Thyroid gland (tissue), 4 donors: ENCODE measurements around the gene DAB1. TPM values are rescaled to one million over a fixed set of nuclear protein-coding genes. Genes with fewer than 3 reads are reported as not detected.

Experiments used
- DNase-seq, 2 donors: peaks; one replicate each; pipeline ENCODE4 v3.0.0-alpha.2; 2019
- H3K27ac ChIP-seq, 3 donors: fragments of 200-600 bp; sonication (generic); 1 replicate in 2 of 3; 2 replicates in 1 of 3; pipeline ENCODE4 v1.5.1; 2016 to 2019; ENCODE audit warnings: mild to moderate bottlenecking in 1 of 3, moderate library complexity in 1 of 3
- H3K27me3 ChIP-seq: fragments of 200-600 bp; sonication (generic); one replicate; pipeline ENCODE4 v1.5.1; 2019
- H3K36me3 ChIP-seq, 2 donors: fragments of 200-600 bp; sonication (generic); one replicate each; pipeline ENCODE4 v1.5.1; 2016 to 2019
- H3K4me1 ChIP-seq, 2 donors: fragments of 200-600 bp; sonication (generic); one replicate each; pipeline ENCODE4 v1.5.1; 2017 to 2019
- H3K4me3 ChIP-seq, 3 donors: fragments of 200-600 bp; sonication (generic); replicated peaks in 1 of 3; 1 replicate in 2 of 3; 2 replicates in 1 of 3; pipeline ENCODE4 v1.5.1; 2016; ENCODE audit warnings: mild to moderate bottlenecking in 1 of 3
- H3K9me3 ChIP-seq: fragments of 200-600 bp; sonication (generic); one replicate; pipeline ENCODE4 v1.5.1; 2017
- POLR2A ChIP-seq, 2 donors: fragments of 450-650 bp; IDR thresholded peaks; one replicate each; pipeline ENCODE4 v1.6.1; 2017; ENCODE audit warnings: antibody characterized with exemption in 2 of 2, mild to moderate bottlenecking in 2 of 2, moderate library complexity in 1 of 2
- WGBS, 2 donors: methylation state at CpG; one replicate each; pipeline ENCODE4 v1.1.5; 2017; 5-methylcytosine and 5-hydroxymethylcytosine counted together
- intact Hi-C: fragments of 100-400 bp; cut with DNase I; formaldehyde crosslinking; loops from one replicate; pipeline ENCODE4 v1.15.1; 2023
- total RNA-seq, 4 donors: library from RNA; depleted of rRNA; stranded (reverse); fragments of >200 nt; gene quantifications; one replicate each; pipeline ENCODE4 v1.2.3, GENCODE V29; 2016
- TF ChIP-seq, protein P1 (sequence below), 6 experiments: fragments of 200-600 bp in 3 of 6; fragments of 450-650 bp in 3 of 6; sonication (generic) in 3 of 6; IDR thresholded peaks; one replicate each; pipeline ENCODE4 v1.5.1; 2016 to 2019; ENCODE audit warnings: antibody characterized with exemption in 6 of 6, mild to moderate bottlenecking in 2 of 6, inconsistent platforms in 1 of 6, moderate library complexity in 1 of 6

The DAB1 gene
- total RNA-seq, 4 donors from 2014 or later = under 0.01 to 0.83 (median 0.21) TPM

DNA sequence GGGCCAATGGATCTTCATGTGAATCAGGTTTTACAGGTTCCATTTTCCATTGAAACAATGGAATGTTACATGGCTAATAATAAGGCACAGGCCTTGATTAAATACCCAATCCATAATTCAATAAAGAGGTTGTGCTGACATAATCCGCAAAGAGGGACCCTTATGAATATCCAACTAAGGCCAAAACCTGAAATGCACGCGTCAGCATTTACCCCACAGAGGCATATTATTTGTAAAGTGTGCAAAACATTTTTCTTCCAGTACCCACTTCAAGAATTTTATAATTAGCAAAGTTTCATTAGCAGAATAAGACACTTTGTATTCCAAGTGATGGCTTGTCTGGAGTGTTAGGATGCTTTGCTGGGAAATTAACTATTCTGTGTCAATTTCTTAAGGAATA is 237.4 kb downstream of the DAB1 start:
- Histone ChIP-seq H3K4me3 (no peak overlapping the region), H3K27ac (no peak overlapping the region), H3K9me3 (no peaks in the 10 kb centered on the region), H3K27me3 (no peaks in the 10 kb centered on the region), H3K4me1 (no peaks in the 10 kb centered on the region), H3K36me3 (no peaks in the 10 kb centered on the region)
- 94 to 99% methylated on average over 3 of the region's 3 CpGs for WGBS, 2 donors
- DNase-seq = no peak
- TF ChIP-seq, protein P1, sequence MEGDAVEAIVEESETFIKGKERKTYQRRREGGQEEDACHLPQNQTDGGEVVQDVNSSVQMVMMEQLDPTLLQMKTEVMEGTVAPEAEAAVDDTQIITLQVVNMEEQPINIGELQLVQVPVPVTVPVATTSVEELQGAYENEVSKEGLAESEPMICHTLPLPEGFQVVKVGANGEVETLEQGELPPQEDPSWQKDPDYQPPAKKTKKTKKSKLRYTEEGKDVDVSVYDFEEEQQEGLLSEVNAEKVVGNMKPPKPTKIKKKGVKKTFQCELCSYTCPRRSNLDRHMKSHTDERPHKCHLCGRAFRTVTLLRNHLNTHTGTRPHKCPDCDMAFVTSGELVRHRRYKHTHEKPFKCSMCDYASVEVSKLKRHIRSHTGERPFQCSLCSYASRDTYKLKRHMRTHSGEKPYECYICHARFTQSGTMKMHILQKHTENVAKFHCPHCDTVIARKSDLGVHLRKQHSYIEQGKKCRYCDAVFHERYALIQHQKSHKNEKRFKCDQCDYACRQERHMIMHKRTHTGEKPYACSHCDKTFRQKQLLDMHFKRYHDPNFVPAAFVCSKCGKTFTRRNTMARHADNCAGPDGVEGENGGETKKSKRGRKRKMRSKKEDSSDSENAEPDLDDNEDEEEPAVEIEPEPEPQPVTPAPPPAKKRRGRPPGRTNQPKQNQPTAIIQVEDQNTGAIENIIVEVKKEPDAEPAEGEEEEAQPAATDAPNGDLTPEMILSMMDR (IDR thresholded peaks at IDR 0.05) = no peak
- no peak for TF ChIP-seq POLR2A (IDR thresholded peaks at IDR 0.05)
- intact Hi-C loops = no loop called here

- Histone ChIP-seq H3K36me3 (no peaks in the 10 kb centered on the region), H3K27ac (no peak overlapping the region), H3K4me1 (no peaks in the 10 kb centered on the region), H3K27me3 (no peaks in the 10 kb centered on the region), H3K9me3 (no peaks in the 10 kb centered on the region), H3K4me3 (no peak overlapping the region)
- TF ChIP-seq, protein P1 (IDR thresholded peaks at IDR 0.05) = no peak
- no peak for TF ChIP-seq POLR2A (IDR thresholded peaks at IDR 0.05)
- intact Hi-C loops = no loop called here
- WGBS, 2 donors = 83 to 91% methylated on average over 4 of the region's 4 CpGs
- DNase-seq = no peak
Measured at GRCh38 chr1:57179001-57179400, 244.9 kb downstream of the DAB1 start.

DNA sequence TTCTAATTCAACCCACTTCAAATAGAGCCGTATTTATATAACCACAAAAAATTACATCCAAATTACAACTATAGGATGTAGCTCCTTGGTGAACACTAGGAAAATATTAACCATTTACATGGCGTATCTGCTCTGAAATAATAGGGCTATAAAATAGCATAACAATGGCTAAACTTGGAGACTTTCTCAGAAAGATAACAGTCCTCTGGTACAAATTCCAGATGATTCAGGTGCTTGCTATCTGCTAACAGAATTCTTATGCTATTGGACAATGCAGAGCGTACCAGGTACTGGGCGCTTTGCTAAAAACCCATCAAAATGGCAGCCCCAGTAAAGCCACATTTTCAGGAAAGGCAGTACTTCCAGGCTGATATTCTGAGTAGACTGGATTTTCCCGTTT is 248.4 kb downstream of the DAB1 start:
- TF ChIP-seq POLR2A (IDR thresholded peaks at IDR 0.05) = no peak
- TF ChIP-seq, protein P1 (IDR thresholded peaks at IDR 0.05) = no peak
- no peaks in the 10 kb centered on the region for H3K27me3 ChIP-seq
- intact Hi-C loops = no loop called here
- 69 to 94% methylated on average over 5 of the region's 5 CpGs for whole genome bisulfite sequencing, 2 donors
- no peak overlapping the region for H3K27ac ChIP-seq
- H3K4me3 ChIP-seq = no peak overlapping the region
- no peak for DNase-seq
- no peaks in the 10 kb centered on the region for H3K36me3 ChIP-seq
- no peaks in the 10 kb centered on the region for H3K4me1 ChIP-seq
- no peaks in the 10 kb centered on the region for H3K9me3 ChIP-seq

DNA sequence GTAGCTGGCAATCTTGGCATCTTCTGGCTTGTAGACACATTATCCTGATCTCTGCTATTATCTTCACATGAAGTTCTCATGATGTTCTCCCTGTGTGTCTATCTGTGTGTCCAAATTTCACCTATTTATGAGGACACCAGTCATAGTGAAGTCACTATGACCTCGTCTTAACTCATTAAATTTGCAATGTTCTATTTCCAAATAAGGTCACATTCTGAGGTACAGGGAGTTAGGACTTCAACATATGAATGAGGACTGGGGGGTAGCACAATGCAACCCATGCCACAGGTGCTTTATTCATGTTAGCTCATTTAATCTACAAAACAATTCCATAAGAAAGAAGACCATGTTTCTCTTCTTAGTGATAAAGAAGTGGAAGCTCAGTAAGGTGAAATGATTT is 251.8 kb downstream of the DAB1 start:
- Histone ChIP-seq H3K4me1 (no peaks in the 10 kb centered on the region), H3K4me3 (no peak overlapping the region), H3K27me3 (no peaks in the 10 kb centered on the region), H3K9me3 (no peaks in the 10 kb centered on the region), H3K27ac (no peak overlapping the region), H3K36me3 (no peaks in the 10 kb centered on the region)
- 79 to 89% methylated on average over 1 of the region's 1 CpG for whole genome bisulfite sequencing, 2 donors
- DNase-seq = no peak
- intact Hi-C loops = no loop called here
- TF ChIP-seq POLR2A (IDR thresholded peaks at IDR 0.05) = no peak
- TF ChIP-seq, protein P1 (IDR thresholded peaks at IDR 0.05) = no peak

DNA sequence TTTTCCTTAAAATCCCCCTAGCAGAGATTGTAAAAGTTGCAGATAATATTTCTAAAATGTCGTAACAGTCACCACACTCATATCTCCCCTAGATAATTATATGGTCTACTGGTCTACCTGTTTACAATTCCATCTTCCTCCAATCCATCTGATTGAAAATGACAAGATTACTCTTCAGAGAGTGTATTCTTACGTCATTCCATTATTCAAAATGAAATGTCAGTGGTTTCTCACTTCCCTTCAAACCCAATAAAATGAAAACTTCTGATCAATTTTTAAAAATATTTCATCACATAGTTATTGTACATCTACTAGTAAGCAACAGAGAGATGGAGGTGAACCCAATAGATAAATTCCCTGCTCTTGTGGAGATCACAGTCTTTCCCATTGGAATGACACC is 255.9 kb downstream of the DAB1 start:
- H3K27me3 ChIP-seq = no peaks in the 10 kb centered on the region
- intact Hi-C loops = no loop called here
- H3K4me3 ChIP-seq = no peak overlapping the region
- DNase-seq = no peak
- TF ChIP-seq, protein P1 (IDR thresholded peaks at IDR 0.05) = no peak
- no peak for TF ChIP-seq POLR2A (IDR thresholded peaks at IDR 0.05)
- no peaks in the 10 kb centered on the region for H3K4me1 ChIP-seq
- WGBS, 2 donors = 86 to 92% methylated on average over 2 of the region's 2 CpGs
- no peaks in the 10 kb centered on the region for H3K36me3 ChIP-seq
- no peak overlapping the region for H3K27ac ChIP-seq
- no peaks in the 10 kb centered on the region for H3K9me3 ChIP-seq
